NOMO-1 treated with DMSO at 0.1 percent for 48 hours (cell line): ENCODE measurements around the gene CYP4F2.
"Not testable (repeated sequence)": the region's sequence is repeated elsewhere in the genome, so short reads cannot be mapped to it uniquely, and the experiment has no call there.

Experiments used
- DNase-seq: peaks from one replicate; lab custom pipeline; 2025; ENCODE audit not compliant: unreplicated experiment; lab: John Stamatoyannopoulos, UW

The CYP4F2 gene

GRCh38 chr19:15897738-15898276, at the start of gene CYP4F2:
CYP4F2 (minus strand) TSS chr19:15898074; CDS start chr19:15897611, 463 bp downstream.
- no peak for DNase-seq

- DNase-seq: no peak
Observed at GRCh38 chr19:15945301-15945700, 47.4 kb upstream of the CYP4F2 start.

- no peak for DNase-seq
Observed at GRCh38 chr19:15944401-15944800, 46.5 kb upstream of the CYP4F2 start.

- DNase-seq: no peak
Observed at GRCh38 chr19:15937771-15938170, 39.9 kb upstream of the CYP4F2 start.

GRCh38 chr19:15936950-15937349, 39.1 kb upstream of the CYP4F2 start:
- DNase-seq: no peak

GRCh38 chr19:15936173-15936572, 38.3 kb upstream of the CYP4F2 start:
- no peak for DNase-seq

GRCh38 chr19:15935167-15935702, 37.4 kb upstream of the CYP4F2 start:
- DNase-seq: no peak

GRCh38 chr19:15934332-15935078, 36.6 kb upstream of the CYP4F2 start, which contains the start of gene CYP4F11:
CYP4F11 (minus strand) TSS chr19:15934529; CDS start chr19:15934408, 121 bp downstream.
- DNase-seq: no peak

- DNase-seq: not testable (repeated sequence)
Observed at GRCh38 chr19:15933761-15934331, 36.0 kb upstream of the CYP4F2 start.

GRCh38 chr19:15928321-15928720, 30.4 kb upstream of the CYP4F2 start:
- no peak for DNase-seq

GRCh38 chr19:15926484-15926883, 28.6 kb upstream of the CYP4F2 start:
- DNase-seq: no peak

- no peak for DNase-seq
Observed at GRCh38 chr19:15923702-15924101, 25.8 kb upstream of the CYP4F2 start.

- no peak for DNase-seq
Observed at GRCh38 chr19:15922021-15922420, 24.1 kb upstream of the CYP4F2 start.

GRCh38 chr19:15919243-15919642, 21.4 kb upstream of the CYP4F2 start:
- DNase-seq: no peak

GRCh38 chr19:15915109-15915508, 17.2 kb upstream of the CYP4F2 start:
- no peak for DNase-seq

- no peak for DNase-seq
Observed at GRCh38 chr19:15913830-15914229, 16.0 kb upstream of the CYP4F2 start.

- DNase-seq: no peak
Observed at GRCh38 chr19:15913384-15913783, 15.5 kb upstream of the CYP4F2 start.

- no peak for DNase-seq
Observed at GRCh38 chr19:15911599-15912235, 13.8 kb upstream of the CYP4F2 start.

GRCh38 chr19:15905026-15905425, 7.2 kb upstream of the CYP4F2 start:
- DNase-seq: no peak

- DNase-seq: not testable (repeated sequence)
Observed at GRCh38 chr19:15902898-15903297, 5.0 kb upstream of the CYP4F2 start.

- DNase-seq: no peak
Observed at GRCh38 chr19:15902254-15902653, 4.4 kb upstream of the CYP4F2 start.

GRCh38 chr19:15900504-15900903, 2.6 kb upstream of the CYP4F2 start:
- no peak for DNase-seq
